ENCODE results near the gene POM121.
"Not testable (repeated sequence)": the region's sequence is repeated elsewhere in the genome, so short reads cannot be mapped to it uniquely, and the experiment has no call there.

The POM121 gene

DNA sequence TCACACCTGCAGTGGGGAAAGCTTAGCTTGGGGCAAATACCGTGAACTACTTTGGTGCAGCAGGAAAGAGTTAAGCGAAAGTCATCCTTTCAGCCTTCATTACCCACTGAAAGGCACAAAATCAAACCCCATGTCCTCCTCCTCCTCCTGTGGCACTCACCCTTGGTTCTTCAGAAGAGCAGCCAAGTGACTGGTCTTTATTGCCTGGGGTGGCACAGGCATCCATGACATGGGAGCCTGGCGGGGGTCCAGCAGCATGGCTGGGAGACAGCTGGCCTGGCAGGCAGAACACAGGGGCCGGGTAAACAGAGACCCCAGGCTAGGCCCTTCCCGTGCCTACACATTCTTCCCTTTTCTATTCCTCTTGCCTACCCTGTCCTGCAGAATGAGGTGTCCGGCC lies 24.8 kb downstream of the POM121 start:
- DNase-seq (ENCODE audit: low spot score) = not testable (repeated sequence)

DNA sequence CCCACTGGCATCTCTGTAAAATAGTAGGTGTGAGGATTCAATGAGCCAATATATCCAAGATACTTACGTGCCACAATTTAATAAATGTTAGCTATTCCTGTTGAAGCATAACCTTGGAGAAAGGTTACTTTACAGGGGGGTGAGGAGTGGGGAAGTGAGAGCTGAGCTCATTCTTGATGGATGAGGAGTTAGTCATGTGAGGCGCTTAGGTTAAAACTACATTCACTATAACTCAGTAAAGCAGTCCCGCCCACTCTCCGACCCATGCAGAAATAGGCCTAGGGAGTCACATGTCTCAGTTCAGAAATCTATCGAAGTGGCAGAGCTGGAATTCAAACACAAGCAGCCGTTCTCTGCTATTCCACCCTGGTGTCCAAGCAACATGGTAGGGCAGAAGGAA lies 25.5 kb downstream of the POM121 start:
- DNase-seq (ENCODE audit: low spot score) = not testable (repeated sequence)

DNA sequence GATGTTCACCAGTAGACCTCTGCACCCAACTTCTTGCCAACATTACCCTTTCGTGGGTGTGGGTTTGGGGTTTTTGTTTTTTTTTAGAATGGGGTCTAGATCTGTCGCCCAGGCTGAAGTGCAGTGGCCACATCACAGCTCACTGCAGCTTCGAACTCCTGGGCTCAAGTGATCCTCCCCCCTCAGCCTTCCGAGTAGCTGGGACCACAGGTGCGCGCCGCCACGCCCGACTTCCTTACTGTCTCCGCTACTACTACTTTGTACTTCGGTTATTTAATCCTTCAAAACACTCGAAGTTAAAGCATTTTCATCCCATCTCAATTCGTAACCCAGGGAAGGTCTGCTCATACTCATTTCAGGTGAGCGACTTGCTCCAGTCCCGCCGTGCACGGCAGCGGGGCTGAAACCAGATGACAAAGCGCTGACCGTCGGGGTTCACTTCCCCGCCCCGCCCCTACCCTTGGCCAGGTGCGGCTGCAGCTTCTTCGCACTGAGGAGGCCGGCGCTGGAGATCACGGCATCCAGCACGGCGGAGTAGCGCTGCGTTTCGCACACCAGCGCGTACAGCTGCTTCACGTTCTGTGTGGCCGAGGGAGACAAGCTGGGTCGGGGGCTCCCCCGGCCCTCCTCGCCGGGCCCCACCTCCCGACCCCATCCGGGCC lies 29.1 kb downstream of the POM121 start:
- DNase-seq (ENCODE audit: low spot score) = not testable (repeated sequence)

DNA sequence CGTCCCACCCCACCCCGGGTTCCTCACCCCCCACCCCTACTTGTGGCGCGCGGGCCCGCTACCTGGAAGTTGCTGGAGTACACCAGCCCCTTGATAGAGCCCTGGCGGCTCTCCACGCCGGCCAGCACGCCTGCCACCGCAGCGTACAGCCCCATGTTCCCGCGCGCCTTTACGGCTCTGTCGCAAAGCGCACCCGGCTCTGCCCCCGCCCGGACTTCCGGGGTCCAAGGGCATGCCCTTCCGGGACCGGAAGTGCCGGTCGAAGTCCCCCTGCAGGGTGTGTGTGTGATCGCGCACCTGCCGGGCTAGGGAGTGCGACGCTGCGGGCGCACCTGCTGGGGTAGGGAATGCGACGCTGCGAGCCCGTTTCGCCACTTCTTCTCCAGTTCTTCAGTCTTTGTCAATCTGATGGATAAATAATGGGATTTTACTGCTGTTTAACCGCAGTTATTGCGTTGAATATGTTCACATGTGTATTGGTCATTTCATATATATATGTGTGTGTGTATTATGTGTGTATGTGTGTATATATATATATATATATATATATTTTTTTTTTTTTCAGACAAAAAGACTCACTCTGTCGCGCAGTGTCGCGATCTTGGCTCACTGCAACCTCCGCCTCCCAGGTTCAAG lies 29.8 kb downstream of the POM121 start:
- DNase-seq (ENCODE audit: low spot score) = not testable (repeated sequence)

DNA sequence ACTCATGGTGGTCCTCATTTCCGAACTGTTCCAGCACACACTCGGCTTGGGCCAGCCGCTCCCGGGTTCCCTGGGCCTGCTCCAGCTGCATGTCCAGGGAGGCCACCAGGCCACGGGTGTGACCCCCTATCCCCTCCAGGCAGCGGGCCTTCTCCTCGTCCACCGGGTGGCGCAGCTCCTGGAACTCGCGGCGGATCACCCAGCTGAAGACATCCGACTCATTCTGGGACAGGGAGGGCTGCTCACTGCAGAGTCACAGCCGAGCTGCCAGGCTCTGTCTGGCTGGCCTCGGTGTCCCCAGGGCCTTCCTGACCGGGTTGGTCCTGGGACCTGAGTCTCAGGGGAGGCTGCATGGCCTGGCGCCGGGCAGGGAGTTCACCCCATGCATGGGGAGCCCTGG lies 35.1 kb downstream of the POM121 start:
- DNase-seq (ENCODE audit: low spot score) = not testable (repeated sequence)

DNA sequence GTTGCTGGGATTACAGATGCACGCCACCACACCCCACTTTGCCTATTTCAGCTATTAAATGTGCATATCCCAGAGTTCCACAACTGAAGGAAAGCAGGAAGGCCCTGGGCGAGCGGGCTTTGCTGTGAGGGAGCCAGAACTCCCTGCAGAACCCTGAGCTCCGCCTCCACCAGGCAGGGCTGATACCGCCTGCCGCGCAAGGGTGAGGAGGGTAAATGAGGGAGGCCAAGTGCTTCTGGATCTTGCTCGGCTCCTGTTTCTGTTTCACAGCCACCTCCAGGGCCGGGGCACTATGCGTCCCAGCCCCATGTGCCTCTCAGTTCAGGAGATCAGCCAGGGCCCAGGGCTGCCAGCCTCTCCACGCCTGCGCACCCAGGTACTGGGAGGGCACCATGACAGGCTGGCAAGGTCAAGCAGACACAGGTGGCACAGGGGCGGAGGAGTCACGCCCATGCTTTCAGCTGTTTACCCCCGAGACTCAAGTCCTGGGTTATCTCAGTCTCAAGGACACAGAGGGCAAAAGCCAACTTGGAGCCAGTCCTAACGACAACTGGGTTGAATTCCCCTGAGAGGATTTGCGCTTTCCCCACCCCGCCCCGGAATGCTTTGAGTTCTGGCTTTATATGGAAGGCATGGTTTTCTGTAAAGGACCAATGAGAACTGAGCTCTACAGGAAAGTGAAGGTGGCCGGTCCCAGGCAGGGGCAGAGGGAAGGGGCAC lies 35.9 kb downstream of the POM121 start:
- not testable (repeated sequence) for DNase-seq (ENCODE audit: low spot score)

DNA sequence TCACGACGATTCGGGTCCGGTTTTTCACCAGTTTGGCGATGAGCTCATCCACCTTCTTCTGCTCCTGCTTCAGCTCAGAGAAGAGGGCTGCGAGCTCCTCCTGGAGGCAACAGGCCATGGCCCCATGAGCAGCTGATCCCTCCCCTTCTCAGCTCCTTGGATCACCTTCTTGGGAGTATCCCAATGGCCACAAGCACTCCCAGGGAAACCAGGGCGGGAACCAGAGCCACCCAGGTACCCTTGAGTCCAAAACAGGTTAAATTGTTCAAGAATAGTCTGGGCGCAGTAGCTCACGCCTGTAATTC lies 36.4 kb downstream of the POM121 start:
- not testable (repeated sequence) for DNase-seq (ENCODE audit: low spot score)

DNA sequence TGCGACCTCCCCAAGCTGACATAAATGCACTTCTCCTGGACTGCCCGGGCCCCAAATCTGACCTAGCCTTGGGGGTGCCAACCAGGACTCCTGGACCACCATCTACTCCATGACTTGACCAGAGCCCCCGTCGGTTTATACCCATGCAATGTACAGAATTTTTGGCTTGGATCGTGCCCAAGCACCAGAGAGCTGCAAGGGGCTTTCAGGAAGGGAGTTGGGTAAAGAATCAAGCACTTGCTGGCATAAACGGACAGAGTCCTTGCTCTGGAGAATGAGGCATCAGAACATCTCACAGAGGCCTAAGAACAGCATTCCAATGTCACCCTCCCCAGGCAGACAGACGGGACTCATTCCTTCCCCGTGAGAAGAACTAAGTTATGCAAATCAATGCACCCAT lies 38.2 kb downstream of the POM121 start:
- DNase-seq (ENCODE audit: low spot score) = not testable (repeated sequence)

DNA sequence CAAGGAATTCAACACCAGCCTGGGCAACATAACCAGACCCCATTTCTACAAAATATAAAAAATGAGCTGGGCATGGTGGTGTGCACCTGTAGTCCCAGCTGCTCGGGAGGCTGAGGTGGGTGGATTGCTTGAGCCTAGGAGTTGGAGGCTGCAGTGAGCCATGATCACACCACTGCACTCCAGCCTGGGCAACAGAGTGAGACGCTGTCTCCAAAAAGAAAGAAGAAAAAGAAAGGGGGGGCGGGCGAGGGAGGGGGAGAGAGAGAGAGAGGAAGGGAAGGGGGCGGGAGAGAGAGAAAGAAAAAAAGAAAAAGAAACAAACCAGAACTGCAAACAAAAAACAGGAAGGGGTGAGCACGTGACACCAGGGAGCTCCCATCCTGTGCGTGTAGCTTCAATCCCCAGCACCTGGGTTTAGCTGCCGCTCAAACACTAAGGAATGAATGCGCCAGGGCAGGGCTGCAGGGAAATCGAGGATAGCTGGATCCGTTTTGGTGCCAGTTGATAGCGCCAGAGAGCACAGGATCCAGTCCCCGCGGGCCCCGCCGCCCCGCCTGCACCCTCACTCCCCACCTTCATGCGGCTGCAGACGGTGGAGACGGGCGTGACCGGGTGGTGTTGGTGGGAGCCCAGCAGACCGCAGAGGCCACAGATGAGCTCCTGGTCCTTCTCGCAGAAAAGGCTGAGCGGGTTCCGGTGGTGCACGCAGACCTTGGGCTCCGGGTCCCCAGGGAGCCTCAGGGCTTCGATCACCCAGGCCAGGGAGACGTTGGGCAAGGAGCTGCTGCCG lies 40.5 kb downstream of the POM121 start:
- DNase-seq (ENCODE audit: low spot score) = not testable (repeated sequence)

DNA sequence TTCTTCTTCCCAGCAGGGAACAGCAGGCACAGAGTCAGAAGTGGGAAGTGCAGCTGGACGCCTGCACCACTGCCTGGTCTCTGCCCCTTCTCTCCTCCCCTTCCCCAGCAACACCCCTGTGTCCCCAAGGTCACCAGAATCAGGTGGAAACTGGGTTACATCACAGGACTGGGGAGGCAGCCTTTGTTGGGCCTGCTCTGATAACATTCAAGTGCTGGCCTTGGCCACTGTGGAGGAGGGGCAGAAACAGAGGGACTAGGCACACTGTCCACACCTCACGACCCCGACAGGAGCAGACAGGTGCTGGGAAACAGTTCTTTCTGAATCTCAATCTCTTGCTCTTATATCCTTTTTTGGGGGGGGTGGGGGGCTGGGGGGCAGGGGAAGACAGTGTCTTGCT lies 42.0 kb downstream of the POM121 start:
- DNase-seq (ENCODE audit: low spot score) = not testable (repeated sequence)

DNA sequence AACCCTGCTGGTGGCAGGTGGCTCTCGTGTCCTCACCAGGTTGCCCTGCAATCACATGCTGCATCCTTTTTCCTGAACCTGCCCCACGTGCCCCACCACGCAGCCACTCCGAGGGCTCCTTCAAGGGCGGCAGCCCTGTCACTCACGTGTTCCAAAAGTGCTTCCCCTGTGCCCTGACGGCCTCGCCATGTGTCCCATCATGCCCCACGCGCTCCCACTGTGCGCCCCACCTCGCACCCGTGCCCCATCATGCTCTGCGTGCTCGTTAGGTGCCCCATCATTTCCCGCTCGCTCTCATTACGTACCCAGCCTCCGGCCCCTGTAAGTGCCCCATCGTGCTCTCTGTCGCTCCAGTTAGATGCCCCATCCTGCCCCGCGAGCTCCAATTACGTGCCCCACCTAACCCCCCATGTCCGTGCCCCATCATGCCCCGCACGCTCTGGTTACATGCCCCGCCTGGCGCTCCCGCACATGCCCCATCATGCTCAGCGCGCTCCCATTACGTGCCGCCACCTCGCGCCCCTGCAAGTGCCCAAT lies 44.2 kb downstream of the POM121 start, which contains the start of gene TRIM74:
Gene TRIM74, minus strand, starts transcription at position 487 of the 537 bp plus-strand sequence. CDS start 3,309 bp downstream, outside the sequence.
- DNase-seq (ENCODE audit: low spot score) = not testable (repeated sequence)

DNA sequence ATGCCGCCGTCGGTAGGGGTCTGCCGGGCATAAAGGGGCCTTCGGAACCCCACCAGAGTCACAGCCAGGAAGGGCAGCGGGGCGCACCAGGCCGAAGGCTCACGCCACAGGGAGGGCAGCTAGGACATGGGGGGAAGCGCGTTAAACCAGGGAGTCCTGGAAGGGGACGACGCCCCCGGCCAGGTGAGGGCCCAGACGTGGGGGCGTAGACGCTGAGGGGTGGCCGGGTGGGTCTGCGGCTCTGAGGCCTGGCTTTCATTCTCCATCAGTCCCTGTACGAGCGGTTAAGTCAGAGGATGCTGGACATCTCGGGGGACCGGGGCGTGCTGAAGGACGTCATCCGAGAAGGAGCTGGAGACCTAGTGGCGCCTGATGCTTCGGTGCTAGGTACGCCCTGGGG lies 44.8 kb downstream of the POM121 start:
- DNase-seq (ENCODE audit: low spot score) = not testable (repeated sequence)

DNA sequence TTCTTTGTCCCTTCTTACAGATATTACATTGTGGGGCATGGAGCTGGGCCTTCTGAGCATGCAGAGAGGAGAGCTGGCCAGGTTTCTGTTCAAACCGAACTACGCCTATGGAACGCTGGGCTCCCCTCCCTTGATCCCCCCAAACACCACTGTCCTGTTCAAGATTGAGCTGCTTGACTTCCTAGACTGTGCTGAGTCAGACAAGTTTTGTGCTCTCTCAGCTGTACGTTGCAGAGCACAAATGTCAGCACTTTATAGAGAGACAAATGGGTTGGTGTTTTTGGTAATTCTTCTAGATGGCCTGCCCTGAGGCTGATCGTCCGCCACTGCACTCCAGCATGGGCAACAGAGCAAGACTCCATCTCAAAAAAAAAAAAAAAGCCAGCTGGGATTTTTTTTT lies 46.6 kb downstream of the POM121 start:
- DNase-seq (ENCODE audit: low spot score) = not testable (repeated sequence)

DNA sequence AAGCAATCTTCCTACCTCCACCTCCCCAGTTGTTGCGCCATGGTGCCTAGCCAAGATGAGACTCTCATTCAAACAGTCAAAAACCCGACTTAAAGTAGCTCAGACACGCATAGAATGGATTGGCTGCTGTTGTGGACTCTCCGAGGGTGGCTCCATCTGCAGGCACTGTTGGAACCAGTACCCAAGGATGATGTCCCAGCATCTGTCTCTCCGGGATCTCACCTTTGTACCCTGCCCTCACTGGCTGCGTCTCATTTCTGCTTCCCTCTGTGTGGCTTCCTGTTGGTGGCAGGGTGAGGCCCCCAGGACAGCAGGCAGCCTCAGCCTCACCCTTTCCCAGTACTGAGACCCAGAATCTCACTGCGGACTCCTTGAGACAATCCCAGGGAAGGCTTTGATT lies 49.9 kb downstream of the POM121 start:
- not testable (repeated sequence) for DNase-seq (ENCODE audit: low spot score)

DNA sequence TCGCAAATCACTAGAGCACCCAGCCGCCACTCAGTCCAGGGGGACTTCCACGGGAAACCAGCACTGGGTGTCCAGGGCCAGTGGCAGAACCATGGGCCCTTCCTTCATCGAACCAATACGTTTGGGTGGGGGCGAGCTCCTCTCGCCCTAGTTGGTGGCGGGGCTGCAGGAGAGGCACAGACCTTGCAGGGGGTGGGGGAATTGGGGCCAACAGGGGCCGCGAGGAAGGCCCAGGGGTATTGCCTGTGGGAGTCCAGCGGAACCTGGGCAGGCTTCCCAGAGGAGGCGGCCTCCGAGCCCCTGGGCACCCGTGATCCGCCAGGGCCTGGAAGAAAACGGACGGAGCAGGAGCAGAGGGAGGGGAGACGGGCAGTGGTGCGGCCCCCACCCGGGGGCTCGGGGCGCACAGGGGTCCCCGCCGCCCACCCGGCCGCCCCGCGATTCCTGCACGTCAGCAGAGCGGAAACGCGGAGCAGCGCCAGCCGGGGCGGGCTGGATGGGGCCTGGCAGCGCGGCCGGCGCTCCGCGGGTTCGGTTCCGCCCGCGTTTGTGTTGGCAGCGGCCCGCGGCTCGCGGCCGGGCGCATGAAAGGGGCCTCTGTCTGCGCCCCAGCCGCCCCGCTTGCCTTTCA lies 50.9 kb downstream of the POM121 start:
- not testable (repeated sequence) for DNase-seq (ENCODE audit: low spot score)

DNA sequence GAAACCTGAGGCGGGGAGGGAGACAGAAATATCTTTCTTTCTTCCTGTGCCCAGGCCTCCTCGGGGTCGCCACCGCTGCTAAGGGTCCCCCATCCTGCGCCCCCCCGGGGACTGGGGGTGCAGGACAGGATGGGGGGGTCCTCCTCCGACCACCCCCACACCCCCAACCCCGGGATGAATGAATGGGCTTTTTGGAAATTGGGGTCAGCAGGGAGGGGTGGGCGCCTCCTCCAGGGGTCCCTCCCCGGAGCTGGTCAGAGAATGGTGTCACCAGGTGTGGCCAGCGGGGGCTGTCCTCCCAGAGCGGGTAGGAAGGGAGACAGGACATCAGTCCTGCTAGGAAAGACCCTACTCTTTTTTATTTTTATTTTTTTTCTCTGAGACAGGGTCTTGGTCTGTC lies 51.5 kb downstream of the POM121 start:
- DNase-seq (ENCODE audit: low spot score) = not testable (repeated sequence)

DNA sequence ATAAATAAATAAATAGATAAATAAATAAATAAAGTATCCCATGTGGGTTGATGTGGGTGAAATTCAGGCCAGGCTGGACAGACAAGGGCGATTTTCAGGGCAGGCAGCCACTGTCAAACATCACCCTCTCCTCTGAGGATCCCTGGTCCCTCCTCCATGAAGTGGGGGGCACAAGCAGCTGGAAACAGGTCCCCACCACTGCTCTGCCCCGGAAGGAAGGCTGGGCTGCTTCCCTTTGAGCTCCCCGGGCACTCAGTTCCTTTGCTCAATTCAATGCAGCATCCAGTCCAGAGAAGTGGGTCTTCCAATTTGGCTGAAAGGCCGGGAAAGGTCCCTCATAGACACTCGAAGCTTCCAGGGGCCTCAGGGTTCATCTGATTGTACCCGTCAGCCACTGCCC lies 55.5 kb downstream of the POM121 start:
- DNase-seq (ENCODE audit: low spot score) = not testable (repeated sequence)

DNA sequence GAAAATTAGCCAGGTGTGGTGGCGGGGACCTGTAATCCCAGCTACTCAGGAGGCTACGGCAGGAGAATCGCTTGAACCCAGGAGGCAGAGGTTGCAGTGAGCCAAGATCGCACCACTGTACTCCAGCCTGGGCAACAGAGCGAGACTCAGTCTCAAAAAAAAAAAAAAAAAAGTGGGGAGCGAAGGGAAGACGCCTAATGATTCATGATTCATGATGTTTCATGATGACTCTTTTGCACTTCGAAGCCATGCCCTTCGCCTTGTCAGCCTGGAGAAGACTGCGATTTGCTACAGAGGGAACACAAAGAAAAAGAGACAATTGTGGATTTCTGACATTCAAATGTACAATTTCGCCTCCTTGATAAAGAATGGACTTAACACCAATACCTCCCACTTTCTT lies 57.2 kb downstream of the POM121 start:
- not testable (repeated sequence) for DNase-seq (ENCODE audit: low spot score)

DNA sequence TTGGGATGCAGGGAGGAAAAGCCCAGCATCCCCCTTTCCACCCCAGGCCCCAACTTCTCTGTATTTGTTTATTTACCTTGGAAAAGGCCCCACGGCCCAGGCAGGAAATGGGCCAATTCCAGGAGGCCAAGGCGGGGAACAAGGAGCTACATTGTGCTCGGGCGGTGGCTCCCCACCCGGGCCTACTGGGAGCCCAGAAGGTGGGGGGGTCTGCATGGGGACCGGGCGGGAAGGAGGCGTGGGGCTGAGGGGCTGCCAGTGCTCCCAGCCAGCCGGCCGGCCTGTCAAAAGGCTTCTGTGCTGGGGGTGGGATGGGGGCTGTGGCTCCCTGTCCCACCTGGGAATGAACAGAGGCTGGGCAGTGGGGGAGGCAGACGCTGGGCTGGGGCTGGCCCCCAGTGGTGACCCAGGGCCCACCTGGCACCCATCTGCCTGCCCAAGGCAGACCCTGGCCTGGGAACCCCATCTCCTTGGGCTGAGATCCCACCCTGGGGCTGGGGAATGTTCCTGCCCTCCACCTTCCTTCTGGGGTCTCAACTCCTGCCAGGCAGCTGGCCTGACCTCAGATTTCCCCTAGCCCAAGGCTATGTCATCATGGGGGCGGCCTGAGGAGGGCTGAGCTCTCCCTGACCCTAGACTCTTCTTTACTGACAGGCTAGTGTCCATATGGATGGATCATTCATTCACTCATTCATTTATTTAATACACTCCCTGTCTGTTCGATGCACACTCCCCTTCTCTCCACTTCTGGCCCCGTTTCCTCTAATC lies 65.4 kb downstream of the POM121 start:
- not testable (repeated sequence) for DNase-seq (ENCODE audit: low spot score)

DNA sequence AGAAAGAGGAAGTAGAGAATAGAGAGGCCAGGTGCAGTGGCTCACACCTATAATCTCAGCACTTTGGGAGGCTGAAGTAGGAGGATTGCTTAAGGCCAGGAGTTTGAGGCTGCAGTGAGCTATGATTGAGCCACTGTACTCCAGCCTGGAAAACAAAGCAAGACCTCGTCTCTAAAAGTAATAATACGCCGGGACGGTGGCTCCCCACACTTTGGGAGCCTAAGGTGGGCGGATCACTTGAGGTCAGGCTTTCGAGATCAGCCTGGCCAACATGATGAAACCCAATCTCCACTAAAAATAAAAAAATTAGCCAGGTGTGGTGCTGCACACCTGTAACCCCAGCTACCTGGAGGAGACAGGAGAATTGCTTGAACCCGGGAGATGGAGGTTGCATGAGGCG lies 70.6 kb downstream of the POM121 start:
- DNase-seq (ENCODE audit: low spot score) = not testable (repeated sequence)

DNA sequence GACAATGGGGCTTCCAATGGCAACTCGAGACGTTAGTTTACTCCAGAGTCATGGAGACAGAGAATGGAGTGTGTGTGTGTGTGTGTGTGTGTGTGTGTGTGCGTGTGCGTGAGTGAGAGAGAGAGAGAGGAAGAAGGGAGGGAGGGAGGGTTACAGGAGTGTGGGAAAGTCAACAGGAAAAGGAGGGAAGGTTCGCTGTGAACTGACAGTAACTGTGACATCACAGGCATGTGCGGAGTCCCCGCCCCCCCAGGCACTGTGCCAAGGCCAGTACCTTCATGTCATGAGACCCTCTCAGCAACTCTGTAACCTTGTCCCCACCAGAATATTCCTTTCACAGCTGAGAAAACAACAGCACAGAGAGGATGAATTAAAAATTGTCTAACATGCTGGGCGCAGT lies 72.6 kb downstream of the POM121 start:
- DNase-seq (ENCODE audit: low spot score) = not testable (repeated sequence)

All from HuH-7 (cell line).